ENCODE data around the gene CEP78.

CEP78 gene

DNA sequence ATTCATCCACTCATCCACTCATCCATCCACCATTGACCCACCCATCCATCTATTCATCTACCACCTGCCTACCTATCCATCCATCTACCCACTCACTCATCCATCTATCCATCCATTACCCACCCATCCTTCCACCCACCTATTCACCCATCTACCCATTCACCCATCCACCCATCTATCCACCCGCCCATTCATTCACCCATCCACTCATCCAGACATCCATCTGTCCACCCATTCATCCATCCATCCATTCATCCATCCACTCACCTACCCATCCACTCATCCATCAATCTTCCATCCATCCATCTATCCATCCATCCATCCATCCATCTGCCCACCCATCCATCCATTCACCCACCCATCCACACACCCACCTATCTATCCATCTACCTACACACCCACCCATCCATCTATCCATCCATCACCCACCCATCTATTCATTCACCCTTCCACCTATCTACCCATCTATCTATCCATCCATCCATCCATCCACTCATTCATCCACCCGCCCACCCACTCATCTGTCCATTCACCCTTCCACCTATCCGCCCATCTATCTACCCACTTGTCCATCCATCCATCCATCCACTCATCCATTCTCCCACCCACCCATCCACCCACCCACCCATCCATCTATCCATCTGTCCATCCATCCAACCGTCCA is 84.3 kb downstream of the CEP78 start:
- no peaks in the 10 kb centered on the region for H3K4me1 ChIP-seq (ENCODE audit: control insufficient read depth in 1 of 2, insufficient read depth in 1 of 2, low read depth in 1 of 2, low read length in 1 of 2)
- H3K9me3 ChIP-seq, result no peaks in the 10 kb centered on the region
- TF ChIP-seq, protein P1, sequence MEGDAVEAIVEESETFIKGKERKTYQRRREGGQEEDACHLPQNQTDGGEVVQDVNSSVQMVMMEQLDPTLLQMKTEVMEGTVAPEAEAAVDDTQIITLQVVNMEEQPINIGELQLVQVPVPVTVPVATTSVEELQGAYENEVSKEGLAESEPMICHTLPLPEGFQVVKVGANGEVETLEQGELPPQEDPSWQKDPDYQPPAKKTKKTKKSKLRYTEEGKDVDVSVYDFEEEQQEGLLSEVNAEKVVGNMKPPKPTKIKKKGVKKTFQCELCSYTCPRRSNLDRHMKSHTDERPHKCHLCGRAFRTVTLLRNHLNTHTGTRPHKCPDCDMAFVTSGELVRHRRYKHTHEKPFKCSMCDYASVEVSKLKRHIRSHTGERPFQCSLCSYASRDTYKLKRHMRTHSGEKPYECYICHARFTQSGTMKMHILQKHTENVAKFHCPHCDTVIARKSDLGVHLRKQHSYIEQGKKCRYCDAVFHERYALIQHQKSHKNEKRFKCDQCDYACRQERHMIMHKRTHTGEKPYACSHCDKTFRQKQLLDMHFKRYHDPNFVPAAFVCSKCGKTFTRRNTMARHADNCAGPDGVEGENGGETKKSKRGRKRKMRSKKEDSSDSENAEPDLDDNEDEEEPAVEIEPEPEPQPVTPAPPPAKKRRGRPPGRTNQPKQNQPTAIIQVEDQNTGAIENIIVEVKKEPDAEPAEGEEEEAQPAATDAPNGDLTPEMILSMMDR (IDR thresholded peaks at IDR 0.05), result no peak
- H3K27me3 ChIP-seq, result no peaks in the 10 kb centered on the region
- H3K27ac ChIP-seq, result no peak overlapping the region
- H3K4me3 ChIP-seq (ENCODE audit: low read depth in 1 of 2, low read length in 1 of 2), result no peak overlapping the region
- H3K36me3 ChIP-seq, result no peaks in the 10 kb centered on the region

DNA sequence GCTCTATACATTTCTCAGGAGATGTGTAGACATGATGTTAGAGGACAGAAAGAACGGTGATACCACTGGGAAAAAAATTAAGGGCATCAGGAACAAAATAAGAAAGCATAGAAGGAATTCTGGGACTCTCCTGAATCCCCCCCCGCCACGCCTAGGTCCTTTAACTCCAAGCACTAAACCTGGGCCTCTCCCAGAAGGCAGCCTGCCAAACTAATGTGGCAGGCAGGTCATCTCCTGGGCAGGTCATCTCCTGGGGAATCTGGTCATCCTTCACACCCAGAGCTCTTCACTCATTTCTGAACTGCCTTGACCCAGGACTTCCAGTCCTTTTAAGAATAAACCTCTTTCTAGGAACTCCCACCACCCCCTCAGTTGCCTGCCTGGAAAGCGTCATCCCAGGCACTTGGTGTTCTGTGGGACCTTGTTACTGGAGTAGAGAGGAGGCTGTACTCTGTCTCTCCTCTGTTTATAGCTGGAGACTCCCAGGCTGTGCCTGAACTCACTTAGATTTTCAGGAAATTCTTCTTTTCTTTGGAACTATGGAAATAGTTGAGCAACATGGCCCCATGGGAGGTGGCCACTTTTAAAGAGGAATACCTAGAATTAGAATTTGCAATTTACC is 85.1 kb downstream of the CEP78 start:
- Histone ChIP-seq H3K4me1 (ENCODE audit: control insufficient read depth in 1 of 2, insufficient read depth in 1 of 2, low read depth in 1 of 2, low read length in 1 of 2) (no peaks in the 10 kb centered on the region), H3K4me3 (ENCODE audit: low read depth in 1 of 2, low read length in 1 of 2) (no peak overlapping the region), H3K9me3 (no peaks in the 10 kb centered on the region), H3K27me3 (no peaks in the 10 kb centered on the region), H3K27ac (no peak overlapping the region), H3K36me3 (no peaks in the 10 kb centered on the region)
- TF ChIP-seq, protein P1 (IDR thresholded peaks at IDR 0.05), result no peak

DNA sequence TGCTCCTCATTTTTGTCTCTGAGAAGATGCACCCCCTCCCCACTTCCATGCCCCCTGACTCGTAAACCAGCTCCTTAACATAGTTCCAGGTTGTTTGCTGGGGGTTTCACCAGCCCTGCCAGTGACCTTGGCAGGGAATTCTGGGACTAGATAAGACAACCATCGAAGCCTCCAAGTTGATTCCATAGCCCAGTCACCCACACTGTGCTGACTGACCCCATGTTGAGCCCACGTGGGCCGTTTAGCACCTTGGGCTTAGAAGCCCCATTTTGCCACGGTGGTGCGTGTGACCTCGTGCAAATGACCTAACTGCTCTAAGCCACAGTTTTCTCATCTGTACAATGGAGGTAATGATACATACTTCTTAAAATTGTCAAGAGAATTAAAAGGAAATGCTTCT is 85.6 kb downstream of the CEP78 start:
- Histone ChIP-seq H3K9me3 (no peaks in the 10 kb centered on the region), H3K4me3 (ENCODE audit: low read depth in 1 of 2, low read length in 1 of 2) (no peak overlapping the region), H3K27ac (no peak overlapping the region), H3K4me1 (ENCODE audit: control insufficient read depth in 1 of 2, insufficient read depth in 1 of 2, low read depth in 1 of 2, low read length in 1 of 2) (no peaks in the 10 kb centered on the region), H3K27me3 (no peaks in the 10 kb centered on the region), H3K36me3 (no peaks in the 10 kb centered on the region)
- TF ChIP-seq, protein P1 (IDR thresholded peaks at IDR 0.05), result no peak

DNA sequence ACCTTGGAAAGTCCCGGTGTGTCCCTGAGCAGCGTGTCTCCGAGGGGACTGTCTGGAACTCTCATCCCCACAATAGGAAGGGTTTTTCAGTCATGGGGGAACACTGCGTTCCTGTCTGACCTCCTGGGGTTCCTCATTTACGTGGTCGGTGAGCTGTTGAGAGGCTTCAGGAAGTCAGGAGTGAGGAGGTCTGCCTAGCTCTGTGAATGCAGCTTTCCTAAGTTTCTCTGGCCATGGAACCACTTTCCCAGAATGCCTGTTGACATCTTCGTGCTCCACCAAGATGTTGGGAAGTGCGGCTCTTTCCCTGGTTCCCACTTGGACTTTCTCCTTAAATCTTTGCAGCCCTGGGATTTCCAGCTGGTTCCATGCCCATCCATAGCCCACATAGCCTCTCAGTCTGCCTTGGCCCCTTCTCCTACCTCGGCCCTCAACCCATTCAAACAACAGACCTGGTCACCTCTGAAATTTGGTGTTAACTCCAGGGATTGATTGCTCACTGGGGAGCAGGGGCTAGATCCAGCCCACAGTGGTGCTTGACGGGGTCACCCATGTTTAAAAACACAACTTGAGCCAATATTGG is 88.3 kb downstream of the CEP78 start:
- Histone ChIP-seq H3K27ac (no peak overlapping the region), H3K27me3 (no peaks in the 10 kb centered on the region), H3K36me3 (no peaks in the 10 kb centered on the region), H3K4me1 (ENCODE audit: control insufficient read depth in 1 of 2, insufficient read depth in 1 of 2, low read depth in 1 of 2, low read length in 1 of 2) (no peaks in the 10 kb centered on the region), H3K4me3 (ENCODE audit: low read depth in 1 of 2, low read length in 1 of 2) (no peak overlapping the region), H3K9me3 (no peaks in the 10 kb centered on the region)
- TF ChIP-seq, protein P1 (IDR thresholded peaks at IDR 0.05), result no peak

DNA sequence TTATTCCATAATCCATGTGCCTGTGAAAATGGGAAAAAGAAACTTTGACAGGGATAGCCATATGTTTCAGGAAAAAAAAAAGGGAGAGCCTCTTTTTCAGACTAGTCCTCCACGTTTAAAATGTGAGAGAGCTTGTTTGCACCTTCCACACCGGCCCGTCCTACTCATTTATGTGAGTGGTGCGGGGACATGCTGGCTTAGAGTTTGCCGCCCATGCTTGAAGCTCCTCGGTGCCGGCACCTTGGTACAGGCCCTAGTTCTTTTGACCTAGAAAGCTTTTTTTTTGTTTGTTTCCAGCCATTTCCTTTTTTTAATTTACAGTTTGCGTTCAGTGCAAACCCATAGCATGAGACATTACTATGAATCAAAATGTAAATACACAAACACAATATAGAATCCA is 88.8 kb downstream of the CEP78 start:
- no peaks in the 10 kb centered on the region for H3K9me3 ChIP-seq

More for the DNA sequence above, 88.8 kb downstream of the CEP78 start:
- Histone ChIP-seq H3K36me3 (no peaks in the 10 kb centered on the region), H3K4me3 (ENCODE audit: low read depth in 1 of 2, low read length in 1 of 2) (no peak overlapping the region), H3K4me1 (ENCODE audit: control insufficient read depth in 1 of 2, insufficient read depth in 1 of 2, low read depth in 1 of 2, low read length in 1 of 2) (no peaks in the 10 kb centered on the region), H3K27me3 (no peaks in the 10 kb centered on the region), H3K27ac (no peak overlapping the region)
- TF ChIP-seq, protein P1 (IDR thresholded peaks at IDR 0.05), result no peak
